HEK293 (cell line): ENCODE measurements around the gene ELAVL2.

ENCODE experiments used
- BCL6B ChIP-seq: fragments of 450-650 bp; formaldehyde crosslinking; IDR thresholded peaks from 2 replicates; pipeline ENCODE4 v1.5.1; 2017; ENCODE audit warnings: missing biosample characterization, missing genetic modification characterization
- GFI1B ChIP-seq: fragments of 450-650 bp; formaldehyde crosslinking; IDR thresholded peaks from 2 replicates; pipeline ENCODE4 v1.5.1; 2016; ENCODE audit warnings: missing biosample characterization, missing genetic modification characterization
- GLI2 ChIP-seq: fragments of 450-650 bp; formaldehyde crosslinking; IDR thresholded peaks from 2 replicates; pipeline ENCODE4; 2017; ENCODE audit warnings: missing biosample characterization, missing genetic modification characterization, low read depth, borderline replicate concordance
- HOXA7 ChIP-seq: sonication (generic); formaldehyde crosslinking; IDR thresholded peaks from 2 replicates; pipeline ENCODE4 v1.8.1; 2022; ENCODE audit warnings: missing genetic modification reagents, borderline replicate concordance
- KLF1 ChIP-seq: fragments of 450-650 bp; formaldehyde crosslinking; IDR thresholded peaks from 2 replicates; pipeline ENCODE4 v1.5.1; 2016; ENCODE audit warnings: missing biosample characterization, missing genetic modification characterization
- PRDM1 ChIP-seq: fragments of 450-650 bp; formaldehyde crosslinking; IDR thresholded peaks from 2 replicates; pipeline ENCODE4; 2016; ENCODE audit warnings: missing biosample characterization, missing genetic modification characterization
- RBAK ChIP-seq: fragments of 450-650 bp; formaldehyde crosslinking; IDR thresholded peaks from 2 replicates; pipeline ENCODE4 v1.5.1; 2016; ENCODE audit warnings: missing biosample characterization, missing genetic modification characterization
- SCRT2 ChIP-seq: fragments of 450-650 bp; formaldehyde crosslinking; IDR thresholded peaks from 2 replicates; pipeline ENCODE4 v1.5.1; 2016; ENCODE audit warnings: missing biosample characterization, missing genetic modification characterization
- TRIM28 ChIP-seq: IDR thresholded peaks from 2 replicates; pipeline ENCODE4 v1.6.1; 2011; ENCODE audit warnings: low read length, control low read depth, borderline replicate concordance
- ZBTB17 ChIP-seq: fragments of 450-650 bp; formaldehyde crosslinking; IDR thresholded peaks from 2 replicates; pipeline ENCODE4 v1.5.1; 2016; ENCODE audit warnings: missing biosample characterization, missing genetic modification characterization
- ZBTB8A ChIP-seq: fragments of 450-650 bp; formaldehyde crosslinking; IDR thresholded peaks from 2 replicates; pipeline ENCODE4 v1.5.1; 2016; ENCODE audit warnings: missing biosample characterization, missing genetic modification characterization
- ZFP69B ChIP-seq: fragments of 450-650 bp; formaldehyde crosslinking; IDR thresholded peaks from 2 replicates; pipeline ENCODE4 v1.5.1; 2016; ENCODE audit warnings: missing biosample characterization, missing genetic modification characterization
- ZNF114 ChIP-seq: fragments of 450-650 bp; formaldehyde crosslinking; IDR thresholded peaks from 2 replicates; pipeline ENCODE4 v1.5.0; 2017; ENCODE audit warnings: missing biosample characterization, missing genetic modification characterization
- ZNF169 ChIP-seq: fragments of 450-650 bp; formaldehyde crosslinking; IDR thresholded peaks from 2 replicates; pipeline ENCODE4 v1.5.1; 2016; ENCODE audit warnings: missing biosample characterization, missing genetic modification characterization
- ZNF2 ChIP-seq: fragments of 450-650 bp; formaldehyde crosslinking; IDR thresholded peaks from 2 replicates; pipeline ENCODE4 v1.5.1; 2016; ENCODE audit warnings: missing biosample characterization, missing genetic modification characterization
- ZNF341 ChIP-seq: fragments of 450-650 bp; formaldehyde crosslinking; IDR thresholded peaks from 2 replicates; pipeline ENCODE4; 2016; ENCODE audit warnings: low read depth, missing biosample characterization, missing genetic modification characterization
- ZNF398 ChIP-seq: fragments of 450-650 bp; formaldehyde crosslinking; IDR thresholded peaks from 2 replicates; pipeline ENCODE4 v1.5.1; 2017; ENCODE audit warnings: missing biosample characterization, missing genetic modification characterization
- ZNF404 ChIP-seq: fragments of 450-650 bp; formaldehyde crosslinking; IDR thresholded peaks from 2 replicates; pipeline ENCODE4 v1.5.1; 2017; ENCODE audit warnings: missing biosample characterization, missing genetic modification characterization
- ZNF558 ChIP-seq: fragments of 450-650 bp; formaldehyde crosslinking; IDR thresholded peaks from 2 replicates; pipeline ENCODE4 v1.5.1; 2016; ENCODE audit warnings: missing biosample characterization, missing genetic modification characterization
- ZNF626 ChIP-seq: fragments of 450-650 bp; sonication (Bioruptor Pico); formaldehyde crosslinking; IDR thresholded peaks from 2 replicates; pipeline ENCODE4 v1.5.1; 2018; ENCODE audit warnings: missing biosample characterization, missing genetic modification characterization, inconsistent platforms
- ZNF639 ChIP-seq: fragments of 450-650 bp; formaldehyde crosslinking; IDR thresholded peaks from 2 replicates; pipeline ENCODE4 v1.5.1; 2016; ENCODE audit warnings: missing biosample characterization, missing genetic modification characterization
- ZNF768 ChIP-seq: fragments of 450-650 bp; formaldehyde crosslinking; IDR thresholded peaks from 2 replicates; pipeline ENCODE4 v1.5.1; 2018; ENCODE audit warnings: missing biosample characterization, mild to moderate bottlenecking, missing genetic modification characterization
- ZNF791 ChIP-seq: fragments of 450-650 bp; formaldehyde crosslinking; IDR thresholded peaks from 2 replicates; pipeline ENCODE4 v1.5.1; 2016; ENCODE audit warnings: missing biosample characterization, missing genetic modification characterization
- ZNF843 ChIP-seq: fragments of 450-650 bp; formaldehyde crosslinking; IDR thresholded peaks from 2 replicates; pipeline ENCODE4 v1.5.1; 2016; ENCODE audit warnings: missing biosample characterization, missing genetic modification characterization
- ZSCAN18 ChIP-seq: fragments of 450-650 bp; formaldehyde crosslinking; IDR thresholded peaks from 2 replicates; pipeline ENCODE4 v1.5.1; 2016; ENCODE audit warnings: missing biosample characterization, missing genetic modification characterization
- ZSCAN23 ChIP-seq: fragments of 450-650 bp; formaldehyde crosslinking; IDR thresholded peaks from 2 replicates; pipeline ENCODE4 v1.5.1; 2016; ENCODE audit warnings: missing biosample characterization, missing genetic modification characterization
- TF ChIP-seq, protein P1 (sequence below): fragments of 450-650 bp; formaldehyde crosslinking; optimal IDR thresholded peaks from 2 replicates; pipeline ENCODE3; 2016; ENCODE audit warnings: missing biosample characterization, mild to moderate bottlenecking, missing genetic modification characterization
- TF ChIP-seq, protein P2 (sequence below): fragments of 450-650 bp; formaldehyde crosslinking; IDR thresholded peaks from 2 replicates; pipeline ENCODE4 v1.5.1; 2016; ENCODE audit warnings: missing biosample characterization, missing genetic modification characterization
- TF ChIP-seq, protein P3 (sequence below): fragments of 450-650 bp; formaldehyde crosslinking; IDR thresholded peaks from 2 replicates; pipeline ENCODE4 v1.5.1; 2016; ENCODE audit warnings: missing biosample characterization, missing genetic modification characterization

ELAVL2 gene

GRCh38 chr9:23850690-23851629, 24.9 kb upstream of the ELAVL2 start (continued):
- peak; percentile 33; the same call in 1 of the 2 replicates for TF ChIP-seq ZNF843 (tag by site-specific recombination)
- peak; percentile 58 for TF ChIP-seq KLF1 (tag by site-specific recombination)
- no peak for TF ChIP-seq ZNF639 (tag by site-specific recombination)
- TF ChIP-seq SCRT2 (tag by site-specific recombination): peak; percentile 60
- no peak for TF ChIP-seq HOXA7 (CRISPR knock-in tag)
- TF ChIP-seq ZNF341 (tag by site-specific recombination): peak; percentile 88
- no peak for TF ChIP-seq BCL6B (tag by site-specific recombination)
- TF ChIP-seq ZNF114: no peak
- no peak for TF ChIP-seq RBAK (tag by site-specific recombination)
- no peak for TF ChIP-seq ZNF558
- TF ChIP-seq ZNF169 (tag by site-specific recombination): no peak
- TF ChIP-seq, protein P1, sequence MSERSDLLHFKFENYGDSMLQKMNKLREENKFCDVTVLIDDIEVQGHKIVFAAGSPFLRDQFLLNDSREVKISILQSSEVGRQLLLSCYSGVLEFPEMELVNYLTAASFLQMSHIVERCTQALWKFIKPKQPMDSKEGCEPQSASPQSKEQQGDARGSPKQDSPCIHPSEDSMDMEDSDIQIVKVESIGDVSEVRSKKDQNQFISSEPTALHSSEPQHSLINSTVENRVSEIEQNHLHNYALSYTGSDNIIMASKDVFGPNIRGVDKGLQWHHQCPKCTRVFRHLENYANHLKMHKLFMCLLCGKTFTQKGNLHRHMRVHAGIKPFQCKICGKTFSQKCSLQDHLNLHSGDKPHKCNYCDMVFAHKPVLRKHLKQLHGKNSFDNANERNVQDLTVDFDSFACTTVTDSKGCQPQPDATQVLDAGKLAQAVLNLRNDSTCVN: peak; percentile 83
- TF ChIP-seq ZNF791 (tag by site-specific recombination): no peak
- no peak for TF ChIP-seq ZSCAN23 (tag by site-specific recombination)
- no peak for TF ChIP-seq GLI2 (tag by site-specific recombination)
- TF ChIP-seq ZNF768 (tag by site-specific recombination): no peak
- TF ChIP-seq ZSCAN18 (tag by site-specific recombination): no peak
- TF ChIP-seq ZNF626 (tag by site-specific recombination): no peak
- peak; percentile 94 for TF ChIP-seq ZNF398
- TF ChIP-seq, protein P2, sequence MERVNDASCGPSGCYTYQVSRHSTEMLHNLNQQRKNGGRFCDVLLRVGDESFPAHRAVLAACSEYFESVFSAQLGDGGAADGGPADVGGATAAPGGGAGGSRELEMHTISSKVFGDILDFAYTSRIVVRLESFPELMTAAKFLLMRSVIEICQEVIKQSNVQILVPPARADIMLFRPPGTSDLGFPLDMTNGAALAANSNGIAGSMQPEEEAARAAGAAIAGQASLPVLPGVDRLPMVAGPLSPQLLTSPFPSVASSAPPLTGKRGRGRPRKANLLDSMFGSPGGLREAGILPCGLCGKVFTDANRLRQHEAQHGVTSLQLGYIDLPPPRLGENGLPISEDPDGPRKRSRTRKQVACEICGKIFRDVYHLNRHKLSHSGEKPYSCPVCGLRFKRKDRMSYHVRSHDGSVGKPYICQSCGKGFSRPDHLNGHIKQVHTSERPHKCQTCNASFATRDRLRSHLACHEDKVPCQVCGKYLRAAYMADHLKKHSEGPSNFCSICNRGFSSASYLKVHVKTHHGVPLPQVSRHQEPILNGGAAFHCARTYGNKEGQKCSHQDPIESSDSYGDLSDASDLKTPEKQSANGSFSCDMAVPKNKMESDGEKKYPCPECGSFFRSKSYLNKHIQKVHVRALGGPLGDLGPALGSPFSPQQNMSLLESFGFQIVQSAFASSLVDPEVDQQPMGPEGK: peak; percentile 55
- no peak for TF ChIP-seq ZNF404
- TF ChIP-seq GFI1B (tag by site-specific recombination): no peak
- TF ChIP-seq, protein P3, sequence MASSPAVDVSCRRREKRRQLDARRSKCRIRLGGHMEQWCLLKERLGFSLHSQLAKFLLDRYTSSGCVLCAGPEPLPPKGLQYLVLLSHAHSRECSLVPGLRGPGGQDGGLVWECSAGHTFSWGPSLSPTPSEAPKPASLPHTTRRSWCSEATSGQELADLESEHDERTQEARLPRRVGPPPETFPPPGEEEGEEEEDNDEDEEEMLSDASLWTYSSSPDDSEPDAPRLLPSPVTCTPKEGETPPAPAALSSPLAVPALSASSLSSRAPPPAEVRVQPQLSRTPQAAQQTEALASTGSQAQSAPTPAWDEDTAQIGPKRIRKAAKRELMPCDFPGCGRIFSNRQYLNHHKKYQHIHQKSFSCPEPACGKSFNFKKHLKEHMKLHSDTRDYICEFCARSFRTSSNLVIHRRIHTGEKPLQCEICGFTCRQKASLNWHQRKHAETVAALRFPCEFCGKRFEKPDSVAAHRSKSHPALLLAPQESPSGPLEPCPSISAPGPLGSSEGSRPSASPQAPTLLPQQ (tag by site-specific recombination): 0 out of 2 replicates have a peak, but pooled peaks have one; percentile 25
- peak; percentile 31; the same call in 1 of the 2 replicates for TF ChIP-seq ZBTB8A
- peak; percentile 50 for TF ChIP-seq ZBTB17 (tag by site-specific recombination)
- peak; percentile 46; the same call in 1 of the 2 replicates for TF ChIP-seq ZNF2 (tag by site-specific recombination)
- TF ChIP-seq TRIM28: no peak
- TF ChIP-seq ZFP69B (tag by site-specific recombination): no peak
- peak; percentile 84 for TF ChIP-seq PRDM1 (tag by site-specific recombination)
